ENCODE measurements around the gene NPFFR1.

GRCh38 chr10:70300461-70300860 lies 16.7 kb upstream of the NPFFR1 start:
- TF ChIP-seq ZNF274 (IDR thresholded peaks at IDR 0.05; ENCODE audit: low read depth, low read length) (no peak), SUZ12 (IDR thresholded peaks at IDR 0.05; ENCODE audit: extremely low read depth, insufficient read depth, insufficient read length) (no peak), YY1 (IDR thresholded peaks at IDR 0.05; ENCODE audit: insufficient read depth, insufficient read length) (no peak)
